Fibroblast of the aortic adventitia (primary cell): ENCODE measurements around the gene SCYGR8. TPM values are rescaled to one million over a fixed set of nuclear protein-coding genes. Genes with fewer than 3 reads are reported as not detected.

Source experiments
- DNase-seq: peaks from one replicate; pipeline ENCODE4 v3.0.0-alpha.2; 2010; ENCODE audit warnings: low read depth
- H3K4me3 ChIP-seq: 2 replicates; pipeline ENCODE4 v1.5.1; 2011; ENCODE audit warnings: low read depth, mild to moderate bottlenecking, control low read depth, low read length, moderate library complexity
- total RNA-seq: library from RNA; depleted of rRNA; stranded (reverse); fragments of >200 nt; gene quantifications from 2 replicates; pipeline ENCODE4 v1.2.3, GENCODE V29; 2012; ENCODE audit warnings: low replicate concordance
- TF ChIP-seq, protein P1 (sequence below): IDR thresholded peaks from 2 replicates; pipeline ENCODE4 v1.5.1; 2011; ENCODE audit warnings: mild to moderate bottlenecking, low read length, control low read depth, inconsistent platforms; ENCODE audit not compliant: insufficient read depth

The SCYGR8 gene
- total RNA-seq, 1 donor = not detected

DNA sequence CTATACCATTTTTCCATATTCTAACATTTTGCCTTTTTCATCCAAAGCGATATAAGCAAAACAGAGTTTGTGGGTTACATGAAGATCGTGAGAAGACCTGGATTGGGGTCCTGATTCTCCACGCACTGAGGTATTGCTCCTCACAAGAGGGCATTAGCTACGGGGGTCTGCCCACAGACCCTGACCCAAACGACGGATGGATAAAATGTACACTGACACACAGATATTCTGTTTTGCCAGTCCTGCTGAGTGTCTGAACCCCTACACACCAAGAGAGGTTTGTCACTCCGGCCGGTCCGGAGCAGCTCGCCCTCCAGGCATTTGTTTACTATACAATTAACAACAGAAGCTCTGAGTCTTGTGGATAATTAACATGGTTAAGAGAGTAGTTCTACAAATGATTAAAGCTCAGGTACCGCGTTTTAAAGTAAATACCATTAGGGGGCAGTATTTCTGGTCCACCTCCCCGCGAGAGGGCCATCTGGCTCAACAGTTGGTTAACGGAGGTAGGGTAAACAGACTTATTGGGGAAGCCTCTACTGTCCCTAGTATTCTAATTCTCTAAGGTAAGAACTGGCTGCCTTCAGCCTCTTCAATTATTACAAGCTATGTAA lies 28.4 kb downstream of the SCYGR8 start:
- TF ChIP-seq, protein P1, sequence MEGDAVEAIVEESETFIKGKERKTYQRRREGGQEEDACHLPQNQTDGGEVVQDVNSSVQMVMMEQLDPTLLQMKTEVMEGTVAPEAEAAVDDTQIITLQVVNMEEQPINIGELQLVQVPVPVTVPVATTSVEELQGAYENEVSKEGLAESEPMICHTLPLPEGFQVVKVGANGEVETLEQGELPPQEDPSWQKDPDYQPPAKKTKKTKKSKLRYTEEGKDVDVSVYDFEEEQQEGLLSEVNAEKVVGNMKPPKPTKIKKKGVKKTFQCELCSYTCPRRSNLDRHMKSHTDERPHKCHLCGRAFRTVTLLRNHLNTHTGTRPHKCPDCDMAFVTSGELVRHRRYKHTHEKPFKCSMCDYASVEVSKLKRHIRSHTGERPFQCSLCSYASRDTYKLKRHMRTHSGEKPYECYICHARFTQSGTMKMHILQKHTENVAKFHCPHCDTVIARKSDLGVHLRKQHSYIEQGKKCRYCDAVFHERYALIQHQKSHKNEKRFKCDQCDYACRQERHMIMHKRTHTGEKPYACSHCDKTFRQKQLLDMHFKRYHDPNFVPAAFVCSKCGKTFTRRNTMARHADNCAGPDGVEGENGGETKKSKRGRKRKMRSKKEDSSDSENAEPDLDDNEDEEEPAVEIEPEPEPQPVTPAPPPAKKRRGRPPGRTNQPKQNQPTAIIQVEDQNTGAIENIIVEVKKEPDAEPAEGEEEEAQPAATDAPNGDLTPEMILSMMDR = no peak
- no peak overlapping the region for H3K4me3 ChIP-seq
- no peak for DNase-seq

DNA sequence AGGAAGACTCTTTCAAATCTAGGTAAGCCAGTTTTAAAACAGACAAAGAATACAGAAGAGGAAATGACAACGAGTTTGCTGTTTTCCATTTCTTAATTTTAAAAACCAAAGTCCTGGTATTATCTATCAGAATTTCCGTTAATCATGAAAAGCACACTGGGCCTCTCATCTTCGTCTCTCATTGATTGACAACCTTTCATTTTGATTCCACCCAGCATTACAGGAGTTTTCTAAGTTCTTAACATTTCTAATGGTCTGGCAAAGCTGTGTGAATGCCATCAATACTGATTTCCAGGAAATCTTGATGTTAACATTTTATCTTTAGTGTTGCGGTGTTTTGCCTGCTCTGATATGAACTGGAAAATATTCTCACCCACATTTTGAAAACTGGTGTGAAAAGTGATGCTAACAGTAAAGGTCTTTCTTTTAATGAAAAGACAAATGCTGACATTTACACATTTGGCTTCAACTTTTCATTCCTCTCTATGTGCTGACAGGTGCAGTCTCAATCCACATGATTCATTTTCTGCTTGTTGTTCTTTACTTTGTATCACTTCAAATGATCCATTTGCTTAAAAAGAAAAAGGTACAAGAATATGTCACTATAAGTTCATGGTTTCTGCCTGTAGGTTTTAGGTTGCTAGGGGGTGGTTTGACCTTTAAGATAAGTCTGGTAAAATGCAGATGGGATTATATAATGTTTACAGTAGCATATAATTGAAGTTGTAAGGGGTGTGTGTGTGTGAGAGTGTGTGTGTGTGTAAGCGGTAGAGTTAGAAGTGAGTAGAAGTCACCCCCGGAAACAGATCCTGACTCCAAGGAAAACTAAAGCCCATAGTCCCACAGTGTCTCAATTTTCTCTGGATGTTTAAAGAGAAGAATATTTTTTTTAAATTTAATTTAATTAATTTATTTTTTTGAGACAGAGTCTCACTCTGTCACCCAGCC lies 29.5 kb downstream of the SCYGR8 start:
- TF ChIP-seq, protein P1 = no peak
- DNase-seq = no peak
- H3K4me3 ChIP-seq = no peak overlapping the region

DNA sequence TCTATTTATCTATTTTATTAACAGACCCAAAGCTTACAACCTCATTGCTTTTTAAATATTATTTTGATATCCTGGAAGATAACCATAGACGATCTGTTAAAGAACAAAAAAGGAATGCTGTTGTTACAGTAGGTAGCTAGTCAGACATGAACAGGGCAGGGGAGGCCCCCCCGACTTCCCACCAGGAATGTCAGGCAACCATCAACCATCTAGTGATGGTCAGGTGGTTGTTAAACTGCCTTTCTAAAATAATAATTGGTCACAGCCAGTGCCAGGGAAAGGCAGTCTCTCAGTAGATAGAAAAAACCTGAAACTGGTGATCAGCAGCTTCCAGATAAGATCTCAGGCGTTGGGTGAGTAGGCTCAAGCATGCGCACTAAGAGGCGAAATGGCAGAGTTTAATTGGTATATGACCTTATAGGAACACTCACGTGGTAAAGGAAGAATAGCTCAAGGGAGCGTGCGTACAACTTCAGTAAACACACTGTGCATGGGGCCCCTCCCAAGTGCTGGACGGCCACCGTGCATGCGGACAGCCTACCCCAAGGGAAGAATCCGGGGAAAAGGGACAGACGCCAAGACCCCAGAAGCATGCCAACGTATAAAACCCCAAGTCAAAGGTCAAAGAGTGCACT lies 35.4 kb downstream of the SCYGR8 start:
- no peak overlapping the region for H3K4me3 ChIP-seq
- TF ChIP-seq, protein P1 = no peak
- DNase-seq = no peak

DNA sequence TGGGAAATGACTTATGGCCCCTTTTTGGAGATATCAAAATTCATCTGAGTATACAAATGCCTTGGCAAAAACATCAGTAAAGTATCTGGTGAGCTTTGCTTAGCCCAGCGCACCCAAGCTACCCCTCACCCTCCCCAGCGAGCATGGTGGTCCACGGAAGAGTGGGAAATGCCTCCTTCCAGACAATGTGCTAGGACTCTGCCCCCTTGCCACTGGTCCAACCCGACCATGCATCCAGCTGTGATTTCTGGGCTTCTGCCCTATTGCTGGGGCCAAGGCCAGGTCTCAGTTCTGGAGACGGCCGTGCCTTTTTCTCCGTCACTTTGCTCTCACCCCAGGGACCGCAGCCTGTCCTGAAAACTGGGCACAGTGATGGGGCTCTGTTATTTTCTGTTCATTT lies 36.1 kb downstream of the SCYGR8 start:
- H3K4me3 ChIP-seq = no peak overlapping the region
- no peak for DNase-seq
- TF ChIP-seq, protein P1 = no peak

DNA sequence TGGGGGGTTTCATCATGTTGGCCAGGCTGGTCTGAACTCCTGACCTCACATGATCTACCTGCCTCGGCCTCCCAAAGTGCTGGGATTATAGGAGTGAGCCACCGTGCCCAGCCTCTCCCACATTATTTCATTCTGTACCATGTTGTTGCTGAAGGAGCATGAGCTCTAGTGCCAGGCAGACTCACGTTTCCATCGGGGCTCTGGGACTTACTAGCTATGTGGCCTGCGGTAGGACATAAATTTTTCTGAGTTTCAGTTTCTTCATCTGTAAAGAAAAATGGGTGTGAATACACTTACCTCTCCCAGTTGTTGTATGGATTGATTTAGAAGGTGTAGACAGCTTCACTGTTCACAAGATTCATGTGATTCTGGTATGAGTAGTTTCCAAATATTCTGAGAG lies 37.1 kb downstream of the SCYGR8 start:
- DNase-seq = no peak
- no peak overlapping the region for H3K4me3 ChIP-seq
- TF ChIP-seq, protein P1 = no peak

DNA sequence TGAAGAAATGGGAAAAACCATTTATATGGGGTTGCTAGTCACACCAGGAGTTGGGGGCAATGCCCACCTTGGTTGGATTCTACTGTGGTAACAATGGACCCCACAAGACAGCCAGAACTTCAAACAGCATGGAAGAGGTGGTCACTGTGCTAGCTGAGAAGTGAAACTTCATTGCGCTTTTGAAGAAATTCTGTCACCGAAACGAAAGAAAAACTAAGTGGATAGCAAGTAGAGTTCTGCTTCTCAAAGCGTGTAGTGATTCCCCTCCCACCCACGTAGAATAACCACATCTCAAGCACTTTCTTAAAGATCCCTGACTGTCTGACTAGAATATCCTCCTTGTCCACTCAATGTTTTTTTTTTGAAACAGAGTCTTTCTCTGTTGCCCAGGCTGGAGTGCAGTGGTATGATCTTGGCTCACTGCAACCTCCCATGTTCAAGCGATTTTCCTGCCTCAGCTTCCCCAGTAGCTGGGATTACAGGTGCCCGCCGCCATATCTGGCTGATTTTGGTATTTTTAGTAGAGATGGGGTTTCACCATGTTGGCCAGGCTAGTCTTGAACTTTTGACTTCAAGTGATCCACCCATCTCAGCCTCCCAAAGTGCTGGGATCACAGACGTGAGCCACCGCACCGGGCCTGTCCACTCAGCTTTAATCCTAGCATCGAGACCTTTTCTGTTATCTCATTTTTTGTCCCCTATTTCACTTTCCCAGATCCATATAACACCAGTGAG lies 37.9 kb downstream of the SCYGR8 start:
- no peak overlapping the region for H3K4me3 ChIP-seq
- no peak for DNase-seq
- TF ChIP-seq, protein P1 = no peak
